Measurements from ENCODE around the gene NFIB. TPM values are rescaled to one million over a fixed set of nuclear protein-coding genes. Genes with fewer than 3 reads are reported as not detected.

NFIB gene
- total RNA-seq, 1 donor from 2014 or later: 0.30 TPM

- H3K4me2 ChIP-seq: no peak overlapping the region
- H3K9ac ChIP-seq: no peak overlapping the region
- no peak overlapping the region for H2AFZ ChIP-seq (replicated peaks)
- H3K4me1 Mint-ChIP-seq: no peaks in the 10 kb centered on the region
- H3K36me3 ChIP-seq: no peaks in the 10 kb centered on the region
- no peaks in the 10 kb centered on the region for H3K36me3 Mint-ChIP-seq
- H3K4me3 ChIP-seq: no peak overlapping the region
- TF ChIP-seq EZH2phosphoT487 (IDR thresholded peaks at IDR 0.05) (no peak), CTCF (IDR thresholded peaks at IDR 0.05) (no peak), EZH2 (IDR thresholded peaks at IDR 0.05) (no peak)
- H3K9me3 Mint-ChIP-seq: no peaks in the 10 kb centered on the region
- H3K4me3 Mint-ChIP-seq: no peak overlapping the region
- H3K79me2 ChIP-seq (ENCODE audit: low read depth): no peaks in the 10 kb centered on the region
- DNase-seq (ENCODE audit: low spot score): no peak
- H3K27me3 Mint-ChIP-seq (ENCODE audit: insufficient read depth, low read depth): peaks cover 7% of the 10 kb centered on the region
- H3K27ac ChIP-seq: no peak overlapping the region
- H3F3A ChIP-seq (ENCODE audit: low read depth): peaks cover 14% of the 10 kb centered on the region
- peaks cover 4% of the 10 kb centered on the region for H4K20me1 ChIP-seq (ENCODE audit: low read depth)
- H3K9me3 ChIP-seq (ENCODE audit: low read depth): no peaks in the 10 kb centered on the region
- no peak overlapping the region for H3K27ac Mint-ChIP-seq
- peaks cover 16% of the 10 kb centered on the region for H3K4me1 ChIP-seq
- peaks cover 63% of the 10 kb centered on the region for H3K27me3 ChIP-seq
These were observed 25.8 kb upstream of the NFIB start for GRCh38 chr9:14339746-14340145.

GRCh38 chr9:14337615-14338014 lies 23.7 kb upstream of the NFIB start:
- H3K27ac Mint-ChIP-seq: no peak overlapping the region
- no peak overlapping the region for H3K4me2 ChIP-seq
- H3K27ac ChIP-seq: no peak overlapping the region
- no peaks in the 10 kb centered on the region for H3K4me1 ChIP-seq
- H3K36me3 Mint-ChIP-seq: no peaks in the 10 kb centered on the region
- H3K4me1 Mint-ChIP-seq: no peaks in the 10 kb centered on the region
- no peak overlapping the region for H3K4me3 Mint-ChIP-seq
- H2AFZ ChIP-seq (replicated peaks): no peak overlapping the region
- no peaks in the 10 kb centered on the region for H3K36me3 ChIP-seq
- H3K4me3 ChIP-seq: no peak overlapping the region
- H3K9me3 Mint-ChIP-seq: no peaks in the 10 kb centered on the region
- peaks cover 9% of the 10 kb centered on the region for H3K27me3 Mint-ChIP-seq (ENCODE audit: insufficient read depth, low read depth)
- H3K79me2 ChIP-seq (ENCODE audit: low read depth): no peaks in the 10 kb centered on the region
- H3F3A ChIP-seq (ENCODE audit: low read depth): no peaks in the 10 kb centered on the region
- H3K9ac ChIP-seq: no peak overlapping the region
- H3K27me3 ChIP-seq: peaks cover 41% of the 10 kb centered on the region
- DNase-seq (ENCODE audit: low spot score): no peak
- no peak for TF ChIP-seq EZH2phosphoT487 (IDR thresholded peaks at IDR 0.05)
- no peak for TF ChIP-seq CTCF (IDR thresholded peaks at IDR 0.05)
- no peak for TF ChIP-seq EZH2 (IDR thresholded peaks at IDR 0.05)
- no peaks in the 10 kb centered on the region for H3K9me3 ChIP-seq (ENCODE audit: low read depth)
- H4K20me1 ChIP-seq (ENCODE audit: low read depth): no peaks in the 10 kb centered on the region

- TF ChIP-seq EZH2 (IDR thresholded peaks at IDR 0.05) (no peak), CTCF (IDR thresholded peaks at IDR 0.05) (no peak), EZH2phosphoT487 (IDR thresholded peaks at IDR 0.05) (no peak)
- Histone ChIP-seq H3K4me1 (no peaks in the 10 kb centered on the region), H3K27me3 (peaks cover 28% of the 10 kb centered on the region), H3K4me3 (no peak overlapping the region), H3K36me3 (no peaks in the 10 kb centered on the region), H3K79me2 (ENCODE audit: low read depth) (no peaks in the 10 kb centered on the region), H3K27ac (no peak overlapping the region), H3F3A (ENCODE audit: low read depth) (no peaks in the 10 kb centered on the region), H3K9me3 (ENCODE audit: low read depth) (no peaks in the 10 kb centered on the region), H3K4me2 (no peak overlapping the region), H4K20me1 (ENCODE audit: low read depth) (no peaks in the 10 kb centered on the region), H2AFZ (replicated peaks) (no peak overlapping the region), H3K9ac (no peak overlapping the region)
- Mint-ChIP-seq H3K9me3 (no peaks in the 10 kb centered on the region), H3K4me3 (no peak overlapping the region), H3K36me3 (no peaks in the 10 kb centered on the region), H3K4me1 (no peaks in the 10 kb centered on the region), H3K27ac (no peak overlapping the region), H3K27me3 (ENCODE audit: insufficient read depth, low read depth) (peaks cover 3% of the 10 kb centered on the region)
- DNase-seq (ENCODE audit: low spot score): no peak
These were observed 22.3 kb upstream of the NFIB start for GRCh38 chr9:14336244-14336643.
